ENCODE data around the gene LAMB3.

The LAMB3 gene

DNA sequence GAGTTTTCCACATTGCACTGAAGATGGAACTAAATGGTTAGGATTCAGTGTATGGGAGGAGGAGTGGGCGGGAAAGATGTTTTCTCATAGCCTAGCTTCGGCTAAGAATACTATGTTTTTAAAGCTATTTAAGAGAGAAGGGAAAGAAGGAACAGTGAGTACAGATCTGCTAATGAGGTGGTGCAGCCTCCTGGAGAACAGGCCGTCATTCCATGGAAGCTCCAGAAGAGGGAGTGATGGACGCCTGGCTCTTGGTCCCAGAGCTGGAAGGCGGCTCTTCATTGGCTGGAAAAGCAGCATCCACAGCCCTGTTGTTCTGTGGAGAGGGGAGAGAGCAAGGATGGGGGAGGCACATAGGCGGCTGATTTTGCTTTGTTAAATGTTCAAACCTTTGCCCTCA lies 61.8 kb downstream of the LAMB3 start:
- DNase-seq, result no peak

DNA sequence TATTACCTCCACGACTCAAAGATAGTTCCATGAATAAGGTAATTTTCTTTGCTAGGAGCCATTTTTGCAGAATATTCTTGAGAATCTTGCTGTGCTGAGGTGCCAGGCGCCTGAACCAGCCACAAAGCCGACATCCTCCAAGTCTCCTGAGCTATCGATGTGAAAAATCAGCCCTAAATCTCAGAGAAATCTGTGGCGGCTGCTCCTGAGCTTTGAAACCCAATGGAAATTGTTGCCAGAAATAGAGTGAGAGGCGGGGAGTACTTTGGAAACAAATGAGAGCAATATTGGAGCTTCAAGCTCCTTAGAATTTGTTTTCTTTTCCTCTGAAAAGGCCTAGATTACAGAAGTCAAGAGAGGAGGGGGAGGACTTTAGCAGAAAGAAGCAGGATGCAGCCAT lies 62.4 kb downstream of the LAMB3 start:
- no peak for DNase-seq

DNA sequence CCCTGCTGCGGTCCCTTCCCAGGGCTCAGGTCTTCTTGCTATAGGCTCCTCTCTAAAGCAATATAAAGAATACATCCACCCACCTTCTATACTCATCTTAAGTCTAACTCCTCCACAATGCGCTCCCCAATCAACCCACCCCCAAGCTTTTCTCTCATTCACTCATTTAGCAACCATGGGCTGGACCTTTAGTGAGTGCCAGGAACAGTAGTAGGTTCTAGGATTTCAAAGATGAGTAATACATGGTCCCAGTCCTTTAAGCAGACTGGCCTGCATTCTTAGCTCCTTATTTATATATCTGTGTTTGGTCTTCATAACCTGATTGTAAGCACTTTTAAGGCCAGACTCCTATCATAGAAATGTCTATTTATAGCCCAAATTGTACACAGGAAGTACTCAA lies 62.8 kb downstream of the LAMB3 start:
- DNase-seq, result no peak

DNA sequence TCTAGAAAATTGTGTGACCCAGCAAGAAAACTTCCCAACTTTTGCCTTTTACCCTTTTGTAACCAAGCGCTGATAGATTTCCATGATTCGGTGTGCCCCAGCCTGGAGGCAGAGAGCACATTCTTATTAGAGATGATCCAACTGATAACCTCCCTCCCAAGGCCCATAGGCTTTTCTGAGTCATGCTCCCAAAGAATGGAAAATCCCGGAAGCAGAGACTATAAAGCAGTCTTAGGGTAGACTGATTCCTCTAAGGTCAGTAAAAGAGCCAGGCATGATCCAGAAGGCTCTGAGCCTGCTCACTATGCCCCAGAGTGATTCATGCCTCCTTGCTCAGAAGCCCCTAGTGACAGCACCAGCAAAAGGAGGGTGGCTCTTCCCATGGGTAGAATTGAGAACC lies 64.4 kb downstream of the LAMB3 start:
- DNase-seq, result no peak

DNA sequence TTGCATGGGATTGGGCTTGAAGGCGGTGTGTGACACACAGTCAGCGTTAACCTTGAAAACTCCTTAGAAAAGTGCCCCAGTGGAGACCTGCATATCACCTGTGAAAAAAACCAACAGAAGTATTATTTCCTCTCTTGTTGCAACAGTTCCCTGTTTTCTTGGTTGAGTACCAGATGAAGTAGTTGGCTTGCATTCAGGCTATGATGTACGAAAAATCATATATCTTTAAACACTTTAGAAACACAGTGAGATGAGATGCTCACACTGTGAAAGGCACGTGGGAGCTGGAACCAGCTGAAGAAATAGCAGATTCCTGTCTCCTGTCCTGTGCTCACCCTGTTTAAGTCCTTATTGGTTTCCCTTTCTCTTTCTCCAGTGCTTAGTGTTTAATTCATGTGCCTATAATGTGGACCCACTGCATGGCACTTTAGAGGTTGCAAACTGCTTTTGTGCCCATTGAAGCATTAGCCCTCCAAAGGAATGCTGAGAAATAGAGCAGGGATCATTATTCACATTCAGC lies 65.9 kb downstream of the LAMB3 start:
- DNase-seq, result no peak

DNA sequence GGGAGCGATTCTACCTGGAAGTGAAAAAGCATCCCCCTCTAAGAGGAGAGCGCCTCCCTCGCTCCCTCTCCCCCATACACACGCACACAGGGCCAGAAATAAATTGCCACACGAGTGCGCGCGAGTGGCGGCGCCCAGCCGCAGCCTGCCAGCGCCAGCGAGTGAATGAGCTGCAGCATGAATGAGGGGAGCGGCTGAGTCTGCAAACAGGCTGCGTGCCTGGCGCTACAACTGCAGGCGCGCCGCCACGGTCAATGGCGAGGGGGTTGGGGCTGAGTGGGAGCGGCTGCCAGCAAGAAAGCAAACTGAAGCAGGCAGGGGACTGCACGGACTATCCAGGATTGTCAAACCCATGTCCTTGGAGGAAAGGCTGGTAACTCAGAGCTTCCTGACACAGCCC lies 66.6 kb downstream of the LAMB3 start:
- DNase-seq, result no peak

DNA sequence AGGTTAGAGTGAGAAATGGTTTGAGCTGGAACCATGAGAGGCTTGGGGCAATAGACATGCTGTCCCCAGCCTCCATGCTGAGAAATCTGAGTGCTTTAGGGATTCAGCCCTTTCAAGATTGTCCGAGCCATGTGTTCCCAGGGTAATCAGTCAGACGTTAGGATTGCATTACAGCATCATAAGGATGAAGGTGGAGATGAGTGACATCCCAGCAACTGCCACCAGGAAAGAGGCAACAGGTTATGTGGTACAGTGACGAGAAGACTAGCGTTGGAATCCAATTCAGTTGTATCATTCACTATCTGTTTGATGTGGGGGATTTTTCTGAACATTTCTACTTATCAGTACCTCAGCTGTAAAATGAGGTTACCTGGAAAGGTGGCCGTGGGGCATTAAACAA lies 67.0 kb downstream of the LAMB3 start:
- DNase-seq, result no peak

DNA sequence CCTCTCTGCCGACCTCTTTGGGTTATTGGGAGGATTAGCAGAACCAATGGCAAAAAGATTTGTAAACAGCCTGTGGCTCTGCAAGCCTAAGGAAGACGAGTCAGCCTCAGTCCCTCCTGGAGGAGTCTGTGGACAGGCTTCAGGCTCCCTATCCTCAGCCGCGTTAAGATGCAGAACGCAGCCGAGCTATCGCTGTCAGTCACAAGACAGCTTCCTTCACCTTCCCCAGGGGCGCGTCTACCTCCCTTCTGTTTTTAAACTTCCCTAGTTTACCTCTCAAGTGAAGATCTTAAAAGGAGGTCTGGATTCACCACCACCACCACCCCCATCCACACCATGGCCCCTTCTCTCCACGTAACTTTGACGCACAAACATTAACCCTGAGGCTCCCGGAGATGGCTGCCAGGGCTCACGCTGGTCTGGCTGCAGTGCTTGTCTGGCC lies 68.0 kb downstream of the LAMB3 start:
- DNase-seq, result no peak

DNA sequence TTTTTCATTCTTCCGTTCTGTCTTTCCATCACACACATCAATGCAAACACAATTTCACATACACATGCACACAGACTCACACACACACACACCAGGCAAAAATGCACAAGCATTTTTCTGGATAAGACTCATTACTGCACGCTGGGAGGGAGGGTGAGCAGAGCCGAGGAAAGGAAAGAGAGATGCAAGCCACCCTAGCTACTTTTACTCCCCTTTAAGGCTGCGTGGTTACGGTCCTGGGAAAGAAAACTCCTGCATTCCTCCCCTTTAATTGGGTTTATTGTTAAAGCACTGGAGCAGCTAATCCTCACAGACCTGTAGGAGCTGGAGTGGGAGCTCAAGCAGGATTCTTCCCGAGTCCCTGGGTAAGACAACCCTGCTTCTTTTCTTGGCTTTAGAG lies 68.8 kb downstream of the LAMB3 start, which contains the start of gene CAMK1G:
CAMK1G (plus strand) TSS at position 307 of the 400 bp plus-strand sequence. CDS start 11,270 bp downstream, outside the sequence.
- no peak for DNase-seq

DNA sequence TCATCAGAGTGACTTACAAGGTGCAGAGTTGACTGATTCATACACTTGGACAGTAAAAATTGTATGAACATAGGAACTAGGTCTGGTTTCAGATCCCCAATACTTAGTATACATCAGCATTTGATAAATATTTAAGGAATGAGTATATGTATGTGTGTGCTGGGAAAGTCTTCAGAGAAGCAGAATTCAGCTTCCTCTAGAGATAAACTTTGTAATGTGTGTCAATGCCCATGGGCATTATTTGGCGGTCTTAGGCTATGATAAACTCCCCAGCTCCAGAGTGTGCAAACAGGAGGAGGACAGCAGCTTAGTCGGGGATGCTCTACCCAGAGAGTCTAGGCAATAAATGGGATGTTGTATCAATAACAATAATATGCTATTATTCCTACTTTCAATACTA lies 71.6 kb downstream of the LAMB3 start:
- no peak for DNase-seq

DNA sequence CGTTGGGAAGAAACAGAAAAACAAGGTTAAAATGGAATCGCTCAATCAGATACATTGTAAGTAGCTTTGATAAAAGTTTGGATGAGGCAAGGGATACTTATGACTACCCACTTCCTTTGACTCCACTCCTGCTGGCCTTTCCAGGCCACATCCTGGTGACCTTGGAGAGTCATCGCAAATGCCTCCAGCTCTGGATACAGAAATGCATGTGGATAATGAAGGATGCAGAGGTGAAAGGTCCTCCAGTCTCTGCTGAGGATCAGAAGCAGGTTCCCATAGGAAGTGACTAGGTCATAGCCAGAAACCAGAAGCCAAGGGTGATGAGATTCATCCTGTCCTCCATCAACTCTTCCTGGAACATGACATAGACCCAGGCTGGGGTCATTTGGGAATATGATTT lies 74.9 kb downstream of the LAMB3 start:
- no peak for DNase-seq

DNA sequence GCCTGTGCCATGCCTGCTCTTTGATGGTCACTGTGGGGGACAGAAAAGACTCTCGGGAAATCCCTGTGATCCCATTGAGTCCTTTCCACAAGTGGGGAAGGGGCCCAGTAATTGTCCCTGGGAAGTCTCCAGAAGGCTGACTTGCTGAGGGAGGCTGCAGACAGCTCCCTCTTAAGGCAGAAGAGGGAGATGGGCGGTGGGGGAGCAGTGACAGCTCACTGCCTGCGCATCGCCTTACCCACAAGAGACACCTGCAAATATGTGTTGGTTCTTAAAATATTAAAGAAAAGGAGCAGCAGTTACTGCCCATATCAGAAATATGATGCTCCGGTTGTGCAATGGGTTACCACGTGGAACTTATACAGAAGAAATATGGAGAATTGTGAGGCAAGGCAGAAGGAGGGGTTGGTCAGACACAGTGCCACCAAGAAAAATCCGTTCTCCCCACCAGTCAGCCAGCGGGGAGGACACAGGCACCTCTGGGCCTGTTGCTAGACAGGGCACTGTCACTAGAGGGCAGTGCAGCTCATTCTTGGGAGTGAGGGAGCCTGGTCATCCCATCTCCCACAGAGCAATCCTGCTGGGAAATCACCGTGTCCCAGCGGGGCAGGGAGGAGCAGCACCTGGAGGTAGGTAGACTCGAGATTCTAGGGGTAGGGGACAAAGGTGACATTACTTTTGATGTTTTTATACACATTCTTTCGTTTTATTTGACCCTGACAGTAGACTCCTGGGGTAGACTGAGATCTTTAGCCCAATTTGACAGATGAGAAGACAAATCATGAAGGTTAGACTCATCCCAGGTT lies 75.6 kb downstream of the LAMB3 start:
- DNase-seq, result peak; percentile 66

DNA sequence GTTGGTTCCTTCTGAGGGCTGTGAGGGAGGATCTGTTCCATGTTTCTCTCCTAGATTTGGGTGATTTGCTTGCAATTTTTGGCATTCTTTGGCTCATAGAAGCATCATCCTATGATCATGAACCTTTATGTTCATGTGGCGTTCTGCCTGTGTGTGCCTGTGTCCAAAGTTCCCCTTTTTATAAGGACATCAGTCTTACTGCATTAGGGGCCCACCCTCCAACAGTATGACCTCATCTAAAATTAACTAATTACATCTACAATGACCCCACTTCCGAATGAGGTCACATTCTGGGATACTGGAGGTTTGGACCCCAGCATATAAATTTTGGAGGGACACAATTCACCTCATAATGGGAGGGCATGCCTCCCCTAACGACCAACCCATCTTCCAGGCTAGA lies 81.5 kb downstream of the LAMB3 start:
- no peak for DNase-seq

DNA sequence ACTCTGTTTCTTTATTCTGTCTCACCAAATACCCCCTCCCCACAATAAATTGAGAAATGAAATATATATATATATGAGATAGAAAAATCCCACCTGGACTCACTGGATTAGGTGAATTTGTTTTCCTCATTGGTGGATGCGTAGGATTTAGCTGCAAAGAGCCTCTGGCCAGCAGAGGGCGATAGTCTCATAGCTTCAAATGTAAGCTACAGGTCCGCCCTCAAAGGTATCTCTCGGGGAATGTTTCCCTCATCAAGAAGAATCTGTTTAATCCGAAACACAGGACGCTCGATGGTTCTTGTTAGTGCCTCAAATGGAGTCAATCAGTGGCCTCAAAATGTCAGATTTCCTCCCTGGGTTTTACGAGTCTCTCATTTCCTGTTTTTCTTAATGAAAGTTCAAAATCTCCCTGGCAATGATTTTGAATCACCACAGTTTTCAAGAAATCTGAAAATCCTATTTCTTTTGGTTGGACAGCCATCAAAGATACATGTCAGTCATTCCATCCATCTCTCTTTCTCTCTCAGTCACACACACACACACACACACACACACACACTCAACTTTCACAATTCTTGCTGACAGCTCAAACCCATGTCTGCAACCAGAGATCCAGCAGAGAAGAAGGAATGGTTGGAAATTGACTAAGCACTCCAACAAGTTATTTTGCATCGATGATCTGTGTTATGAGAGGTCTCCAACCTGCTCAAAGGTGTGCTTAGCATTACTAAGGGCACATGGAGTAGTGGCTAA lies 82.6 kb downstream of the LAMB3 start:
- peak; percentile 78 for DNase-seq

DNA sequence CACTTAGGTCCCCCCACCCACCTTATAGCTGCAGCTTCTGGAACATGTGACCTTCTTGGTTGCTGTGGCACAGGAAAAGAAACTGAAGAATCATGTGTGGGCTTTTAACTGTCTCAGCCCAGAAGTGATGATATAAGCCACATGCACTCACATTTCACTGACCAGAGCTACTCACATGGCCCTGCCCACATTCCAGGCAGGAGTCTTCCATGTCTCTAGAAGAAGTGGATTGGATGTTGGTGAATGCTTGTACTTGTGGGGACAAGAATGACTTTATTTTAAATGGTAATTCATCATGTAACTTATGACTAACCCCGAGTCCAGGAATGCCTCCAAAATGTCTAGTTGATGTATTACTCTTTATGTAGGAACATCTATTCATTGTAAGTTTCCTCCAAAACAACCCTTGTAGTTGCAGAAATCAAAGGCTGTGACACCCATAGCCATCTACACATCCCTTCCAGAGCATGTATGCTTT lies 84.5 kb downstream of the LAMB3 start:
- DNase-seq, result no peak

DNA sequence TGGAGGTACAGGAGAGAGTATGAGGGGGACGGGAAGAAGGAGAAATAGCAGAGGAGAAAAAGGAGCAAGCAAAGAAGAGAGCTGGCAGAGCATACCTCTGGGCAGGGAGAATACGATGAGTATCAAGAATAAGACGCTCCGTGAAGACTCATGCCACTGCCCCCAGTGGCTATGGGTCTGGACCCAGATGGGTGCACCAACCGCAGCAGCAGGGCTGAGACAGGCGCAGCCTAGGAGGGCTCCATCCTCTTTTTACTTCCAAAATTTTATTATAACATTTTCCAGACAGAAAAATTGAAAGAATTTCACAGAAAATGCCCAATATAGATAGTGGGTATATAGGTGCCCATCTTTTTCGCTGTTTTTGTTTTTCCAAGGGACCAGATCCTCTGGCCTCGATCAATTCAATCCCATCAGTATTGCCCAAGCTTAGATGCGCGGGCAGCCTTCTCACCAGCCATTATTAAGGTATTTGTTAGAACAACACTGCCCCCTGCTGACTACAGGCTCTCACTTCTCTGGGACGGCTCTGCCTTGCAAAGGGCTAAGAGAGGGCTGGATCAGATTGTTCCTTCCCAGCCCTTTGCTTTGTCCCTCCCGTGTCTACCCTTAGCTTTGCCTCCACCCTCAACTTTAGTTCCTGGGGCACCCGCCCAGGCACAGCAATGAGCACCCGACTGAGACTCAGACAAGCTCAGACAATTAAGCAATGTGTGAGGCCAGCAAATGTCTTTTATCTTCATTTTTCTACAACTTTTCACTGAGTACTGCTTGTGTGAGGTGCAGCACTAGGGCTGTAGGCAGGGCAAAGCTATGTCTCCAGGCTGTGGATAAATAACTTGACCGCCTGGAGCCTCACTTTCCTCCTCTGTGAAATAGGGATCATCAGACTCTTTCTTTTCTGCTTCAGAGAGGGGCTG lies 86.2 kb downstream of the LAMB3 start:
- peak; percentile 81 for DNase-seq

Measured in hematopoietic multipotent progenitor cell treated with erythropoietin and hydrocortisone succinate and interleukin-3 and kit ligand, for 8 days (in vitro differentiated cells).